Rectal smooth muscle tissue (tissue), 1 donor: ENCODE data around the gene CASP4.
"Not testable (repeated sequence)": the region's sequence is repeated elsewhere in the genome, so short reads cannot be mapped to it uniquely, and the experiment has no call there.

Experiments used
- H3K27ac ChIP-seq: one replicate; pipeline ENCODE4 v1.7.0; 2013; ENCODE audit warnings: low read depth, low read length, inconsistent platforms
- H3K27me3 ChIP-seq: one replicate; pipeline ENCODE4 v1.7.0; 2013; ENCODE audit warnings: low read length; ENCODE audit not compliant: control insufficient read depth, insufficient read depth
- H3K36me3 ChIP-seq: one replicate; pipeline ENCODE4 v1.7.0; 2013; ENCODE audit warnings: low read length; ENCODE audit not compliant: control insufficient read depth, insufficient read depth
- H3K4me1 ChIP-seq: one replicate; pipeline ENCODE4 v1.7.0; 2013; ENCODE audit warnings: low read length; ENCODE audit not compliant: control insufficient read depth, insufficient read depth
- H3K4me3 ChIP-seq: one replicate; pipeline ENCODE4 v1.7.0; 2013; ENCODE audit warnings: low read length
- H3K9ac ChIP-seq: one replicate; pipeline ENCODE4 v1.7.0; 2013; ENCODE audit warnings: low read length

Gene CASP4

GRCh38 chr11:104944076-104944475 lies 24.3 kb downstream of the CASP4 start:
- Histone ChIP-seq H3K36me3 (peaks cover 3% of the 10 kb centered on the region), H3K27me3 (no peaks in the 10 kb centered on the region), H3K4me3 (no peak overlapping the region), H3K9ac (no peak overlapping the region), H3K4me1 (no peaks in the 10 kb centered on the region), H3K27ac (no peak overlapping the region)

GRCh38 chr11:104943561-104943960 lies 24.8 kb downstream of the CASP4 start:
- Histone ChIP-seq H3K36me3 (peaks cover 3% of the 10 kb centered on the region), H3K4me3 (no peak overlapping the region)

GRCh38 chr11:104934594-104934993 lies 33.8 kb downstream of the CASP4 start:
- no peaks in the 10 kb centered on the region for H3K36me3 ChIP-seq
- H3K27me3 ChIP-seq, result no peaks in the 10 kb centered on the region

More at GRCh38 chr11:104943561-104943960, 24.8 kb downstream of the CASP4 start:
- Histone ChIP-seq H3K27me3 (no peaks in the 10 kb centered on the region), H3K27ac (no peak overlapping the region), H3K9ac (no peak overlapping the region), H3K4me1 (no peaks in the 10 kb centered on the region)

GRCh38 chr11:104934073-104934472 lies 34.3 kb downstream of the CASP4 start:
- H3K4me3 ChIP-seq, H3K9ac ChIP-seq, H3K27me3 ChIP-seq, H3K4me1 ChIP-seq, H3K36me3 ChIP-seq, H3K27ac ChIP-seq: not testable (repeated sequence)

More at GRCh38 chr11:104934594-104934993, 33.8 kb downstream of the CASP4 start:
- Histone ChIP-seq H3K4me1 (no peaks in the 10 kb centered on the region), H3K9ac (no peak overlapping the region), H3K4me3 (no peak overlapping the region), H3K27ac (no peak overlapping the region)

- Histone ChIP-seq H3K9ac (no peak overlapping the region), H3K4me1 (no peaks in the 10 kb centered on the region), H3K27ac (no peak overlapping the region), H3K27me3 (no peaks in the 10 kb centered on the region), H3K4me3 (no peak overlapping the region), H3K36me3 (no peaks in the 10 kb centered on the region)
Measured at GRCh38 chr11:104928811-104929210, 39.6 kb downstream of the CASP4 start.

GRCh38 chr11:104926771-104927611 lies 41.4 kb downstream of the CASP4 start:
- H3K4me3 ChIP-seq, result no peak overlapping the region
- H3K36me3 ChIP-seq, result no peaks in the 10 kb centered on the region
- no peak overlapping the region for H3K9ac ChIP-seq
- H3K4me1 ChIP-seq, result no peaks in the 10 kb centered on the region
- H3K27ac ChIP-seq, result no peak overlapping the region
- H3K27me3 ChIP-seq, result no peaks in the 10 kb centered on the region

GRCh38 chr11:104925850-104926249 lies 42.5 kb downstream of the CASP4 start:
- no peak overlapping the region for H3K27ac ChIP-seq
- no peaks in the 10 kb centered on the region for H3K36me3 ChIP-seq
- H3K4me3 ChIP-seq, result no peak overlapping the region
- H3K4me1 ChIP-seq, result no peaks in the 10 kb centered on the region
- H3K27me3 ChIP-seq, result no peaks in the 10 kb centered on the region
- H3K9ac ChIP-seq, result no peak overlapping the region

GRCh38 chr11:104918113-104918824 lies 50.1 kb downstream of the CASP4 start:
- H3K27me3 ChIP-seq, result no peaks in the 10 kb centered on the region
- peak overlapping the region; percentile 65 for H3K27ac ChIP-seq
- no peaks in the 10 kb centered on the region for H3K36me3 ChIP-seq
- peaks cover 4% of the 10 kb centered on the region for H3K4me1 ChIP-seq
- H3K4me3 ChIP-seq, result peak overlapping the region; percentile 56
- H3K9ac ChIP-seq, result no peak overlapping the region

GRCh38 chr11:104917271-104918112 lies 50.9 kb downstream of the CASP4 start:
- no peaks in the 10 kb centered on the region for H3K36me3 ChIP-seq
- peak overlapping the region; percentile 65 for H3K27ac ChIP-seq
- H3K4me1 ChIP-seq, result peaks cover 4% of the 10 kb centered on the region
- H3K9ac ChIP-seq, result no peak overlapping the region
- H3K27me3 ChIP-seq, result no peaks in the 10 kb centered on the region
- peak overlapping the region; percentile 56 for H3K4me3 ChIP-seq

GRCh38 chr11:104916442-104916841 lies 51.9 kb downstream of the CASP4 start:
- Histone ChIP-seq H3K9ac (no peak overlapping the region), H3K4me1 (peaks cover 4% of the 10 kb centered on the region), H3K36me3 (no peaks in the 10 kb centered on the region), H3K27me3 (no peaks in the 10 kb centered on the region), H3K27ac (peak overlapping the region; percentile 3), H3K4me3 (no peak overlapping the region)

- no peaks in the 10 kb centered on the region for H3K27me3 ChIP-seq
- no peaks in the 10 kb centered on the region for H3K36me3 ChIP-seq
- H3K9ac ChIP-seq, result no peak overlapping the region
- no peak overlapping the region for H3K27ac ChIP-seq
- no peak overlapping the region for H3K4me3 ChIP-seq
- peaks cover 2% of the 10 kb centered on the region for H3K4me1 ChIP-seq
Measured at GRCh38 chr11:104912102-104912501, 56.3 kb downstream of the CASP4 start.

- H3K4me1 ChIP-seq, result no peaks in the 10 kb centered on the region
- H3K36me3 ChIP-seq, result no peaks in the 10 kb centered on the region
- H3K9ac ChIP-seq, result no peak overlapping the region
- no peak overlapping the region for H3K27ac ChIP-seq
- no peaks in the 10 kb centered on the region for H3K27me3 ChIP-seq
- no peak overlapping the region for H3K4me3 ChIP-seq
Measured at GRCh38 chr11:104908186-104908531, 60.2 kb downstream of the CASP4 start.
